Measurements from ENCODE around the gene RIBC1. TPM values are rescaled to one million over a fixed set of nuclear protein-coding genes. Genes with fewer than 3 reads are reported as not detected.
A peak's percentile ranks its signal among the peaks of the same experiment; 100 is the strongest.
"Not testable (repeated sequence)": the region's sequence is repeated elsewhere in the genome, so short reads cannot be mapped to it uniquely, and the experiment has no call there.

The RIBC1 gene
- total RNA-seq, 1 experiment from 2014 or later = 2.6 TPM

- DNase-seq (ENCODE audit: low spot score) = peak; percentile 37
These were observed 13.3 kb downstream of the RIBC1 start for GRCh38 chrX:53435997-53436396.

- no peak for DNase-seq (ENCODE audit: low spot score)
These were observed 14.5 kb downstream of the RIBC1 start for GRCh38 chrX:53437206-53437605.

- no peak for DNase-seq (ENCODE audit: low spot score)
These were observed 15.6 kb downstream of the RIBC1 start for GRCh38 chrX:53438174-53438831.

- DNase-seq (ENCODE audit: low spot score) = no peak
These were observed 16.2 kb downstream of the RIBC1 start for GRCh38 chrX:53438832-53439230.

GRCh38 chrX:53440101-53440500 lies 17.4 kb downstream of the RIBC1 start:
- DNase-seq (ENCODE audit: low spot score) = no peak

- peak; percentile 56 for DNase-seq (ENCODE audit: low spot score)
These were observed 18.2 kb downstream of the RIBC1 start for GRCh38 chrX:53440621-53441517.

GRCh38 chrX:53441531-53442321 lies 19.1 kb downstream of the RIBC1 start:
- peak; percentile 65 for DNase-seq (ENCODE audit: low spot score)

- no peak for DNase-seq (ENCODE audit: low spot score)
These were observed 19.6 kb downstream of the RIBC1 start for GRCh38 chrX:53442322-53442631.

GRCh38 chrX:53445977-53446376 lies 23.3 kb downstream of the RIBC1 start:
- peak; percentile 33 for DNase-seq (ENCODE audit: low spot score)

- DNase-seq (ENCODE audit: low spot score) = no peak
These were observed 24.8 kb downstream of the RIBC1 start for GRCh38 chrX:53447441-53447840.

GRCh38 chrX:53449632-53450031 lies 27.0 kb downstream of the RIBC1 start:
- no peak for DNase-seq (ENCODE audit: low spot score)

GRCh38 chrX:53452812-53453211 lies 30.1 kb downstream of the RIBC1 start:
- DNase-seq (ENCODE audit: low spot score) = no peak

- peak; percentile 26 for DNase-seq (ENCODE audit: low spot score)
These were observed 33.6 kb downstream of the RIBC1 start for GRCh38 chrX:53456254-53456653.

GRCh38 chrX:53458082-53458481 lies 35.4 kb downstream of the RIBC1 start:
- DNase-seq (ENCODE audit: low spot score) = no peak

- DNase-seq (ENCODE audit: low spot score) = not testable (repeated sequence)
These were observed 46.0 kb downstream of the RIBC1 start for GRCh38 chrX:53468659-53469058.

- DNase-seq (ENCODE audit: low spot score) = no peak
These were observed 48.7 kb downstream of the RIBC1 start for GRCh38 chrX:53471346-53471745.

GRCh38 chrX:53474707-53475106 lies 52.0 kb downstream of the RIBC1 start:
- no peak for DNase-seq (ENCODE audit: low spot score)

GRCh38 chrX:53476371-53476770 lies 53.7 kb downstream of the RIBC1 start:
- no peak for DNase-seq (ENCODE audit: low spot score)

GRCh38 chrX:53479301-53479700 lies 56.6 kb downstream of the RIBC1 start:
- peak; percentile 37 for DNase-seq (ENCODE audit: low spot score)

All from A172 (cell line).